ENCODE data around the gene SIGLEC12. TPM values are rescaled to one million over a fixed set of nuclear protein-coding genes. Genes with fewer than 3 reads are reported as not detected.
A peak's percentile ranks its signal among the peaks of the same experiment; 100 is the strongest.

The SIGLEC12 gene
- total RNA-seq, 1 donor from 2014 or later: not detected

DNA sequence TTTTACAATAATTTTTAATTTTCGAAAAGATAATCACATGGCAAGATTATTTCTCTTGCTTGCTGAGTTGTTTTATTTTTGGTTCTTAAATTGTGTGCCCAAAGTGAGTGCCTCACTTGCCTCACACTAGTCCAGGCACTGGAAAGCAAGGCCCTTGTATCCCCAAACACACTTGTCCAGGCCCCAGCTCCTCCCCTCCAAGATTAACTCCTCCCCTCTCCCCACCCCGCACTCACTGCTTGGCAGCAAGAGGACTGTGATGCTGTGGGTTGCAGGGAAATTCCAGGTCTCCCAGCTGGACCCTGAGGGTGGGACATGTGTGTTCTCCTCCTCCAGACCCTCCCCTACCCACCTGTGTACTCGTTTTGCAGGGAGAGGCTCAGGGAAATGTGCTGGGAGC is 3.9 kb downstream of the SIGLEC12 start:
- Mint-ChIP-seq H3K4me1 (ENCODE audit: unreplicated experiment) (peaks cover 9% of the 10 kb centered on the region), H3K36me3 (ENCODE audit: low read depth, unreplicated experiment) (peaks cover 9% of the 10 kb centered on the region), H3K4me3 (ENCODE audit: unreplicated experiment) (no peak overlapping the region), H3K27me3 (ENCODE audit: unreplicated experiment) (peaks cover 5% of the 10 kb centered on the region), H3K27ac (ENCODE audit: unreplicated experiment) (no peak overlapping the region), H3K9me3 (ENCODE audit: unreplicated experiment) (peaks cover 8% of the 10 kb centered on the region)
- DNase-seq (ENCODE audit: low spot score): no peak
- no peak for TF ChIP-seq CTCF (IDR thresholded peaks at IDR 0.05; ENCODE audit: unreplicated experiment)

DNA sequence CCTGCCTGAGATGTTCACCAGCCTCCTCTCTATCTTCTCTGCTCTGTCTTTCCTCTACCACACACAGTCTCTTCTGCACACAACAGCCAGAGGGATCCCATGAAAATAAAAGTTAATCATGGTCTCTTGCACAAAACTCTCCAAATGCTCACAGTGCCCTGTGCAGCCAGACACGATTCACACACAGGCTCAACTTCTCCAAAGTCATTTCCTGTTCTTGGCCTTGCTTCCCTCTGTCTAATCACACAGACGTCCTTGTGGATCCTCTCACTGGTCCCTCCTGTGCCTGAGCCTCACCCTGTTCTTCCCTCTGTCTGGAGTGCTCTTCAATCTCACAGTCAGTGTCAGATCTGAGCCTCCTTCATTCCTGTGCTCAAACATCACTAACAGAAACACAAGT is 7.8 kb downstream of the SIGLEC12 start:
- peaks cover 7% of the 10 kb centered on the region for H3K36me3 Mint-ChIP-seq (ENCODE audit: low read depth, unreplicated experiment)
- no peak overlapping the region for H3K4me3 Mint-ChIP-seq (ENCODE audit: unreplicated experiment)
- peaks cover 12% of the 10 kb centered on the region for H3K9me3 Mint-ChIP-seq (ENCODE audit: unreplicated experiment)
- no peak overlapping the region for H3K27ac Mint-ChIP-seq (ENCODE audit: unreplicated experiment)
- peaks cover 5% of the 10 kb centered on the region for H3K4me1 Mint-ChIP-seq (ENCODE audit: unreplicated experiment)
- H3K27me3 Mint-ChIP-seq (ENCODE audit: unreplicated experiment): no peaks in the 10 kb centered on the region
- DNase-seq (ENCODE audit: low spot score): no peak
- TF ChIP-seq CTCF (IDR thresholded peaks at IDR 0.05; ENCODE audit: unreplicated experiment): no peak

DNA sequence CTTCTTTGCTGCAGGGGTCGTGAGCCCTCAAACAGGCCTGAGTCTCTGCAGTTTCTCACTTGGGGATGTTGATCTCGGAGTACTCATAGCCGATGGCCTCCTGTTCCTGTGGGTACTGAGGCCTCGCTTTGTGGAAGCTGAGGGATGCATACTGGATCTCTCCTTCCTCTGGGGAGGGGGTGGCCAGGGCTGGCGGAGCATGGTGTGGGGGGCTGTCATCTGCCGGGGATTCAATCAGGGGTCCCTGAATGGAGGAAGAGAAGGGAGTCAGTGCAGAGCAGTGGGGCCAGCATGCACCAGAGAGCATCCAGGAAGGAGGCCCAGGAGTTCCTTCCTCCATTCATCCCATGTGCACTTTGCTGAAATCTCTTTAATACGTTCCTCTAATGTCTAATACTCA is 10.0 kb downstream of the SIGLEC12 start:
- Mint-ChIP-seq H3K4me3 (ENCODE audit: unreplicated experiment) (peak overlapping the region; percentile 13), H3K36me3 (ENCODE audit: low read depth, unreplicated experiment) (peaks cover 4% of the 10 kb centered on the region), H3K9me3 (ENCODE audit: unreplicated experiment) (peaks cover 12% of the 10 kb centered on the region), H3K27ac (ENCODE audit: unreplicated experiment) (no peak overlapping the region), H3K27me3 (ENCODE audit: unreplicated experiment) (no peaks in the 10 kb centered on the region), H3K4me1 (ENCODE audit: unreplicated experiment) (peaks cover 2% of the 10 kb centered on the region)
- TF ChIP-seq CTCF (IDR thresholded peaks at IDR 0.05; ENCODE audit: unreplicated experiment): no peak
- no peak for DNase-seq (ENCODE audit: low spot score)

DNA sequence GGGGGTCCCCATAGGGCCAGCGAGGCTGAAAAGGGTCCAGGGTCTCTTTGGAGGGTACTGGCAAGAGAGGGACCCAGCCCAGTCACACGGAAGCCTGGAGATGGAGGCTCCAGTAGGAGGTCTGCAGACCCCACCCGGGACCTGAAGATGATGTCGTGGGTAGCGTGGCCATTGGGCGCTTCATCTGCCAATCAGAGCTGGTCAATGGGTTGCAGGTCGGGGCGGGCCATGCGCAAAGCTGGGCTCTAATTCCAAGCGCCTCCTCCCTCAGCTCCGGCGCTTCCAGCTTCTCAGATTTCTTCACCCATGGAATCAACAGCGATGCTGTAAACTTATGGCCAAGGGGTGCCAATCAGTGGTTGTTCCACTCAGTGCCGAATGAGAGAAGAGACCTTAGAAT is 10.9 kb downstream of the SIGLEC12 start:
- Mint-ChIP-seq H3K4me1 (ENCODE audit: unreplicated experiment) (no peaks in the 10 kb centered on the region), H3K36me3 (ENCODE audit: low read depth, unreplicated experiment) (peaks cover 4% of the 10 kb centered on the region), H3K27me3 (ENCODE audit: unreplicated experiment) (no peaks in the 10 kb centered on the region), H3K4me3 (ENCODE audit: unreplicated experiment) (no peak overlapping the region), H3K27ac (ENCODE audit: unreplicated experiment) (no peak overlapping the region), H3K9me3 (ENCODE audit: unreplicated experiment) (peaks cover 12% of the 10 kb centered on the region)
- DNase-seq (ENCODE audit: low spot score): no peak
- TF ChIP-seq CTCF (IDR thresholded peaks at IDR 0.05; ENCODE audit: unreplicated experiment): no peak

DNA sequence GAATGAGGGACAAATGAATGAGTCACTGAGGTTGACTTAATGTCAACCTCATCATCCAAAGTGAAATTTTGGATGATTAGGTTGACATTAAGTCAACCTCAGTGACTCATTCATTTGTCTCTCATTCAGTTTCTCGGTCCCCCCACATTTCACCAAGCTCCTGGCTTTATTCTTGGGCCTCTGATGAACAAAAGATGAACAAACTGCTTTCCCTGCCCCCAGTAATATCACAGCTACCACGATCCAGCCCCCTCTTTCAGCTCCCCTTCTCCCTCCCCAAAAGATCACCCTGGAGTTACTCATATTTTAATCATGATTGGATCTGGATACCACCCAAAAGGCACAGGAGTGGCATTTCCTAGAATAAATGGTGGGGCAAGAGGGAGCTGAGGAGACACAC is 12.5 kb downstream of the SIGLEC12 start:
- H3K27ac Mint-ChIP-seq (ENCODE audit: unreplicated experiment): no peak overlapping the region
- no peaks in the 10 kb centered on the region for H3K4me1 Mint-ChIP-seq (ENCODE audit: unreplicated experiment)
- H3K27me3 Mint-ChIP-seq (ENCODE audit: unreplicated experiment): no peaks in the 10 kb centered on the region
- DNase-seq (ENCODE audit: low spot score): no peak
- no peak overlapping the region for H3K4me3 Mint-ChIP-seq (ENCODE audit: unreplicated experiment)
- H3K36me3 Mint-ChIP-seq (ENCODE audit: low read depth, unreplicated experiment): peaks cover 4% of the 10 kb centered on the region
- peaks cover 12% of the 10 kb centered on the region for H3K9me3 Mint-ChIP-seq (ENCODE audit: unreplicated experiment)
- no peak for TF ChIP-seq CTCF (IDR thresholded peaks at IDR 0.05; ENCODE audit: unreplicated experiment)
